SW480 (cell line): Measurements from ENCODE around the gene STT3A.

Experiments
- DNase-seq: peaks from one replicate; pipeline ENCODE4 v3.0.0-alpha.2; 2016; ENCODE audit warnings: low spot score

Gene STT3A

GRCh38 chr11:125663910-125664309 lies 71.3 kb downstream of the STT3A start:
- no peak for DNase-seq

- no peak for DNase-seq
These were observed 74.5 kb downstream of the STT3A start for GRCh38 chr11:125667151-125667550.

GRCh38 chr11:125670172-125670571 lies 77.5 kb downstream of the STT3A start:
- DNase-seq = no peak

- no peak for DNase-seq
These were observed 78.9 kb downstream of the STT3A start for GRCh38 chr11:125671561-125671960.
